Measurements from ENCODE around the gene GLRX.

Gene GLRX

GRCh38 chr5:95832664-95833063 lies 10.1 kb upstream of the GLRX start:
- Histone ChIP-seq H3K4me1 (ENCODE audit: control insufficient read depth in 2 of 2, insufficient read depth in 2 of 2, low read length in 2 of 2) (peaks cover 17 to 21% of the 10 kb centered on the region in 2 donors), H3K27me3 (ENCODE audit: control insufficient read depth in 2 of 2, insufficient read depth in 2 of 2, low read length in 2 of 2) (no peaks in the 10 kb centered on the region), H3K9ac (ENCODE audit: low read depth in 1 of 2, low read length in 2 of 2) (no peak overlapping the region), H3K9me3 (ENCODE audit: control insufficient read depth in 2 of 2, low read length in 2 of 2) (no peaks in the 10 kb centered on the region), H3K27ac (ENCODE audit: low read depth in 2 of 2, low read length in 2 of 2) (no peak overlapping the region), H3K4me3 (ENCODE audit: low read length in 2 of 2) (no peak overlapping the region), H3K36me3 (ENCODE audit: control insufficient read depth in 2 of 2, insufficient read depth in 2 of 2, low read length in 2 of 2) (no peaks in the 10 kb centered on the region)

GRCh38 chr5:95830226-95830625 lies 7.7 kb upstream of the GLRX start:
- Histone ChIP-seq H3K36me3 (ENCODE audit: control insufficient read depth in 2 of 2, insufficient read depth in 2 of 2, low read length in 2 of 2) (no peaks in the 10 kb centered on the region), H3K27ac (ENCODE audit: low read depth in 2 of 2, low read length in 2 of 2) (no peak overlapping the region), H3K9me3 (ENCODE audit: control insufficient read depth in 2 of 2, low read length in 2 of 2) (no peaks in the 10 kb centered on the region), H3K4me3 (ENCODE audit: low read length in 2 of 2) (no peak overlapping the region), H3K27me3 (ENCODE audit: control insufficient read depth in 2 of 2, insufficient read depth in 2 of 2, low read length in 2 of 2) (no peaks in the 10 kb centered on the region), H3K9ac (ENCODE audit: low read depth in 1 of 2, low read length in 2 of 2) (no peak overlapping the region), H3K4me1 (ENCODE audit: control insufficient read depth in 2 of 2, insufficient read depth in 2 of 2, low read length in 2 of 2) (peaks cover 10 to 24% of the 10 kb centered on the region in 2 donors)

DNA sequence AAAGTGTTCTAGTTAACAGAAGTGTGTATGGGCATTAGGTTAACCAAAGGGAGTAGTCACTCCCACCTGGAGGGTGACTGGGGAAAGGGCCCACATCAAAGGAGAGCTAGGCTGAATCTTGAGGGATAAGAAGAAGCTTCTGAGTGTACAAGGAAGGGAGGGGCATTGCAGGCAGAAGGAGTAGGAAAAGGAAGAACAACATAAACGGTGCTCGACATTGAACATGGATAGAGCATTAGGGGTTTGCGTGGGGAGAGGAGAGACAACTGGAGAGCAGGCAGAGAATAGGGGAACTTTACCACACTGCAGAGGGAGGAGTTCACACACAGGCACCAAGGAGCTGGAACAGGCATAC lies 5.3 kb upstream of the GLRX start:
- Histone ChIP-seq H3K4me1 (ENCODE audit: control insufficient read depth in 2 of 2, insufficient read depth in 2 of 2, low read length in 2 of 2) (peaks cover 28 to 40% of the 10 kb centered on the region in 2 donors), H3K9ac (ENCODE audit: low read depth in 1 of 2, low read length in 2 of 2) (no peak overlapping the region), H3K27ac (ENCODE audit: low read depth in 2 of 2, low read length in 2 of 2) (peak overlapping the region; percentile 62 to 85)

GRCh38 chr5:95826949-95827891 lies 4.7 kb upstream of the GLRX start:
- Histone ChIP-seq H3K27me3 (ENCODE audit: control insufficient read depth in 2 of 2, insufficient read depth in 2 of 2, low read length in 2 of 2) (no peaks in the 10 kb centered on the region), H3K4me3 (ENCODE audit: low read length in 2 of 2) (peak overlapping the region; percentile 18 to 46), H3K4me1 (ENCODE audit: control insufficient read depth in 2 of 2, insufficient read depth in 2 of 2, low read length in 2 of 2) (peaks cover 31 to 43% of the 10 kb centered on the region in 2 donors), H3K27ac (ENCODE audit: low read depth in 2 of 2, low read length in 2 of 2) (peak overlapping the region; percentile 62 to 85), H3K9ac (ENCODE audit: low read depth in 1 of 2, low read length in 2 of 2) (peak overlapping the region in 1 of 2 donors; percentile 52), H3K36me3 (ENCODE audit: control insufficient read depth in 2 of 2, insufficient read depth in 2 of 2, low read length in 2 of 2) (no peaks in the 10 kb centered on the region), H3K9me3 (ENCODE audit: control insufficient read depth in 2 of 2, low read length in 2 of 2) (no peaks in the 10 kb centered on the region)

More for the DNA sequence above, 5.3 kb upstream of the GLRX start:
- Histone ChIP-seq H3K27me3 (ENCODE audit: control insufficient read depth in 2 of 2, insufficient read depth in 2 of 2, low read length in 2 of 2) (no peaks in the 10 kb centered on the region), H3K9me3 (ENCODE audit: control insufficient read depth in 2 of 2, low read length in 2 of 2) (no peaks in the 10 kb centered on the region), H3K4me3 (ENCODE audit: low read length in 2 of 2) (no peak overlapping the region), H3K36me3 (ENCODE audit: control insufficient read depth in 2 of 2, insufficient read depth in 2 of 2, low read length in 2 of 2) (no peaks in the 10 kb centered on the region)

DNA sequence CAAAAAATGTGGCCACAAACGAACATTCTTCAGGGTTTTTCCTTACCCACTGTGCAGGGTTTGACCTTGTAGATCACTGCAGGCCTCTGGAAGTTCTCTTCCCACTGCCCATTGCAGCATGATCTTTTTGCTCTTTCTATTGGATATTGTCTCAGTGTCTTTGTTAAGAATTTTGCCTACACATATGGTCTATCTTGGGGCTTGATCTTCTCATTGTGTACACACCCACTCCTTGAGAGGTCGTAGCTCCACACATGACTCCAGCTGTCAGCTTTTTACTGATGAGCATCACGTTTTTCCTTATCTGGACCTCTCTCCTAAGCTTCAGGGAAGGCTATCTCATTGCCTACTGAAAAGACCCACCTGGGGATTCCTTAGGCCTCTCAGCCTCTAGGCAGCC lies 3.0 kb upstream of the GLRX start:
- no peak overlapping the region for H3K27ac ChIP-seq (ENCODE audit: low read depth in 2 of 2, low read length in 2 of 2)
- H3K9ac ChIP-seq (ENCODE audit: low read depth in 1 of 2, low read length in 2 of 2), result no peak overlapping the region
- no peaks in the 10 kb centered on the region for H3K27me3 ChIP-seq (ENCODE audit: control insufficient read depth in 2 of 2, insufficient read depth in 2 of 2, low read length in 2 of 2)
- no peaks in the 10 kb centered on the region for H3K36me3 ChIP-seq (ENCODE audit: control insufficient read depth in 2 of 2, insufficient read depth in 2 of 2, low read length in 2 of 2)
- H3K9me3 ChIP-seq (ENCODE audit: control insufficient read depth in 2 of 2, low read length in 2 of 2), result no peaks in the 10 kb centered on the region
- H3K4me1 ChIP-seq (ENCODE audit: control insufficient read depth in 2 of 2, insufficient read depth in 2 of 2, low read length in 2 of 2), result peaks cover 38 to 52% of the 10 kb centered on the region in 2 donors
- H3K4me3 ChIP-seq (ENCODE audit: low read length in 2 of 2), result no peak overlapping the region

- H3K9ac ChIP-seq (ENCODE audit: low read depth in 1 of 2, low read length in 2 of 2), result no peak overlapping the region
- peaks cover 38 to 52% of the 10 kb centered on the region in 2 donors for H3K4me1 ChIP-seq (ENCODE audit: control insufficient read depth in 2 of 2, insufficient read depth in 2 of 2, low read length in 2 of 2)
- H3K9me3 ChIP-seq (ENCODE audit: control insufficient read depth in 2 of 2, low read length in 2 of 2), result no peaks in the 10 kb centered on the region
- H3K4me3 ChIP-seq (ENCODE audit: low read length in 2 of 2), result peak overlapping the region in 1 of 2 donors; percentile 100
- peak overlapping the region; percentile 92 for H3K27ac ChIP-seq (ENCODE audit: low read depth in 2 of 2, low read length in 2 of 2)
- no peaks in the 10 kb centered on the region for H3K27me3 ChIP-seq (ENCODE audit: control insufficient read depth in 2 of 2, insufficient read depth in 2 of 2, low read length in 2 of 2)
- no peaks in the 10 kb centered on the region for H3K36me3 ChIP-seq (ENCODE audit: control insufficient read depth in 2 of 2, insufficient read depth in 2 of 2, low read length in 2 of 2)
Measured at GRCh38 chr5:95824747-95825146, 2.2 kb upstream of the GLRX start.

DNA sequence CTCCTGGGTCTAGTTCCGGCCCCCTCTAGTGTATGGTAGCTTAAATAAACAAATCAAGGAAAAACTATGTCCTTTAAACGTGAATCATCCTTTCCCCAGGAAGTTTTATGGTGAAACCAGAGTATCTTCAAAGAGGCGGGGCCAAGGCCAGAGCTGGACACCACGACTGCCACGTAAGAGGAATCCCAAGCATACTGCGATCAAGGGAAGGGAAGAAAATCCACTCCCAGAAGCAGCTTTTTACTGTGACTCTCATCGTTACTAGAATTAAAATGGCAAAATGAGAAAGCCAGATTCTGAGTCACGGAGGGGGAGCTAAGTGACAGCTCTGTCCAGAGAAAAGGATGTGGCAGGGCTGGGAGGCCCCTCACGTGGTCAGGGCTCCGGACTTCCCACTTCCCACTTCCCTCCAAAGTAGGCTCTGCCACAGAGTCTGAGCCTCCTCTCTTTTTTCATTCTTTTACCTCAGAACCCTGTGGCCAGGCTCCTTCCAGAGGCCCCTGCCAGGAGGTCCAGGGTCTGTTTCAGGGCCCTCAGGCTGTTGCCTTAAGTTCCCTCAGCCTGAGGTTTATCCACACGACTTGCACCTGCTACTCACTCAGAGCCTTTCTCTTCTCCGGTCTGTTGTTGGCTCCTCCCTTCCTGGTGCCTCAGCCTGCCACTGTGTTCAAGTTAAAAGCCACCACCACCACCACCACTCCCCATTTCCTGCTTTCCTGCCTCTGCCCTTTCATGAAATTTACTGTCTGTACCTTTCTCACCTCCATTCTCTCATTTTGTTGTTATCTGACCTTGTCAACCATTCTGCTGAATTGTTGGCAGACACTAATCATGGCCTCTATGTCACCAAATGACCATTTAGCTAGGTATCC lies 1.4 kb upstream of the GLRX start:
- Histone ChIP-seq H3K9me3 (ENCODE audit: control insufficient read depth in 2 of 2, low read length in 2 of 2) (no peaks in the 10 kb centered on the region), H3K27ac (ENCODE audit: low read depth in 2 of 2, low read length in 2 of 2) (peak overlapping the region; percentile 92), H3K27me3 (ENCODE audit: control insufficient read depth in 2 of 2, insufficient read depth in 2 of 2, low read length in 2 of 2) (no peaks in the 10 kb centered on the region), H3K4me3 (ENCODE audit: low read length in 2 of 2) (peak overlapping the region; percentile 88 to 100), H3K36me3 (ENCODE audit: control insufficient read depth in 2 of 2, insufficient read depth in 2 of 2, low read length in 2 of 2) (no peaks in the 10 kb centered on the region), H3K9ac (ENCODE audit: low read depth in 1 of 2, low read length in 2 of 2) (peak overlapping the region; percentile 77 to 92), H3K4me1 (ENCODE audit: control insufficient read depth in 2 of 2, insufficient read depth in 2 of 2, low read length in 2 of 2) (peaks cover 38 to 55% of the 10 kb centered on the region in 2 donors)

- Histone ChIP-seq H3K36me3 (ENCODE audit: control insufficient read depth in 2 of 2, insufficient read depth in 2 of 2, low read length in 2 of 2) (no peaks in the 10 kb centered on the region), H3K4me3 (ENCODE audit: low read length in 2 of 2) (peak overlapping the region; percentile 88 to 100), H3K4me1 (ENCODE audit: control insufficient read depth in 2 of 2, insufficient read depth in 2 of 2, low read length in 2 of 2) (peaks cover 43 to 57% of the 10 kb centered on the region in 2 donors), H3K9ac (ENCODE audit: low read depth in 1 of 2, low read length in 2 of 2) (peak overlapping the region; percentile 77 to 92), H3K27ac (ENCODE audit: low read depth in 2 of 2, low read length in 2 of 2) (peak overlapping the region; percentile 92), H3K9me3 (ENCODE audit: control insufficient read depth in 2 of 2, low read length in 2 of 2) (no peaks in the 10 kb centered on the region), H3K27me3 (ENCODE audit: control insufficient read depth in 2 of 2, insufficient read depth in 2 of 2, low read length in 2 of 2) (no peaks in the 10 kb centered on the region)
Measured at GRCh38 chr5:95823218-95823737, 752 bp upstream of the GLRX start.

GRCh38 chr5:95822043-95822541 lies 434 bp downstream of the GLRX start:
- Histone ChIP-seq H3K4me1 (ENCODE audit: control insufficient read depth in 2 of 2, insufficient read depth in 2 of 2, low read length in 2 of 2) (peaks cover 45 to 57% of the 10 kb centered on the region in 2 donors), H3K36me3 (ENCODE audit: control insufficient read depth in 2 of 2, insufficient read depth in 2 of 2, low read length in 2 of 2) (no peaks in the 10 kb centered on the region), H3K9me3 (ENCODE audit: control insufficient read depth in 2 of 2, low read length in 2 of 2) (no peaks in the 10 kb centered on the region), H3K27me3 (ENCODE audit: control insufficient read depth in 2 of 2, insufficient read depth in 2 of 2, low read length in 2 of 2) (no peaks in the 10 kb centered on the region), H3K4me3 (ENCODE audit: low read length in 2 of 2) (peak overlapping the region; percentile 88 to 100), H3K27ac (ENCODE audit: low read depth in 2 of 2, low read length in 2 of 2) (peak overlapping the region; percentile 92), H3K9ac (ENCODE audit: low read depth in 1 of 2, low read length in 2 of 2) (peak overlapping the region; percentile 77 to 92)

Measured in mucosa of rectum (tissue), 2 donors.